Measurements from ENCODE around the gene SERINC3. TPM values are rescaled to one million over a fixed set of nuclear protein-coding genes. Genes with fewer than 3 reads are reported as not detected.
"Not testable (repeated sequence)": the region's sequence is repeated elsewhere in the genome, so short reads cannot be mapped to it uniquely, and the experiment has no call there.

SERINC3 gene
- total and polyA plus RNA-seq, 4 donors: 54.9 to 95.5 (median 90.0) TPM

DNA sequence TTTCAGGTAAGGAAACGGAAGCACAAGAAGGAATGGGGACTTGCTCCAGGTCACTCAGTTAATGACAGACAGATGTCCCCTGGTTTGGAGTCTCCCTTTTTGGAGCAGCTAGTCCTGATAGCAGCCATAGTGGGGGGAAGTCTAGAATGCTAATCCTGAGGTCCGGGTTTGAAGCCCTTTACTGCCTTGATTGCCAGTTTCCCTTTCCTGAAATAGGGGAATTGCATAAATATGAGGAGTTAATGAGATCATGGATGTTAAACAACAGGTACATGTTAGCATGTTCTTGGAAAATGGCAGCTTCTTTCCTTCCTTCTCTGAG is 46.5 kb downstream of the SERINC3 start:
- Histone ChIP-seq H3K36me3 (ENCODE audit: control insufficient read depth, insufficient read depth, low read length) (peaks cover 13% of the 10 kb centered on the region), H3K27me3 (ENCODE audit: control insufficient read depth, insufficient read depth, low read length) (no peaks in the 10 kb centered on the region), H3K4me1 (ENCODE audit: control insufficient read depth, insufficient read depth, low read length) (peaks cover 15% of the 10 kb centered on the region), H3K27ac (ENCODE audit: low read depth, low read length) (peak overlapping the region; percentile 67), H3K4me3 (ENCODE audit: low read depth, low read length) (peak overlapping the region; percentile 76), H3K9me3 (ENCODE audit: control insufficient read depth, insufficient read depth, low read length) (no peaks in the 10 kb centered on the region)
- WGBS (ENCODE audit: insufficient coverage): 40% methylated on average over 1 of the region's 2 CpGs
- peak in 1 of 6 donors; percentile 5 for DNase-seq (ENCODE audit: low read depth in 4 of 6, low spot score in 6 of 6)

DNA sequence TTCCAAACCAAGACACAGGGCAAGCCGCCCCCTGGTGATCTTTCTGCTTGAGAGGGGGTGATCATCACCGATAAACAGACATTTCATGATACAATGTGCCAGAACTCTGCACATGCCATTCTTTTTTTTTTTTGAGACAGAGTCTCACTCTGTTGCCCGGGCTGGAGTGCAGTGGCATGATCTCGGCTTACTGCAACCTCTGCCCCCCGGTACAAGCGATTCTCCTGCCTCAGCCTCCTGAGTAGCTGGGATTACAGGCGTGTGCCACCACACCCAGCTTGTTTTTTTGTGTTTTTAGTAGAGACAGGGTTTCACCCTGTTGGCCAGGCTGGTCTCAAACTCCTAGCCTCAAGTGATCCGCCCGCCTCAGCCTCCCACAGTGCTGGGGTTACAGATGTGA is 49.6 kb downstream of the SERINC3 start:
- not testable (repeated sequence) for H3K27me3 ChIP-seq (ENCODE audit: control insufficient read depth, insufficient read depth, low read length); H3K4me3 ChIP-seq (ENCODE audit: low read depth, low read length); H3K36me3 ChIP-seq (ENCODE audit: control insufficient read depth, insufficient read depth, low read length); H3K9me3 ChIP-seq (ENCODE audit: control insufficient read depth, insufficient read depth, low read length); DNase-seq (ENCODE audit: low read depth in 4 of 6, low spot score in 6 of 6); H3K27ac ChIP-seq (ENCODE audit: low read depth, low read length)
- H3K4me1 ChIP-seq (ENCODE audit: control insufficient read depth, insufficient read depth, low read length): peaks cover 15% of the 10 kb centered on the region
- WGBS (ENCODE audit: insufficient coverage): 75% methylated on average over 4 of the region's 9 CpGs

DNA sequence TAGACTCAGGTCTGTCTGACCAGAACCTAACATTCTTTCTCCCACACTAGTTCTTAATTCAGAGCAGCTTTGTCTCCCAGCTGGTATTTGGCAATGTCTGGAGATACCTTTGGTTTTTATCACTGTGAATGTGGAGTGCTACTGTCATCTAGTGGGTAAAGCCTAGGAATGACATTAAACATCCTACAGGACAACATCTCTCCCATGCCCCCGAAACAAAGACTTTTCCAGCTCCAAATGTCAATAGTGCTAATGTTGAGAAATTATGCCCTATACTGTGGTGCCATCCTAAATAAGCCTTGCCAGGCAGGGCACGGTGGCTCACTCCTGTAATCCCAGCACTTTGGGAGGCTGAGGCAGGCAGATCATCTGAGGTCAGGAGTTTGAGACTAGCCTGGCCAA is 50.4 kb downstream of the SERINC3 start:
- WGBS (ENCODE audit: insufficient coverage): 71% methylated on average over 1 of the region's 2 CpGs
- peak in 4 of 6 donors; percentile 29 to 87 (median 52) for DNase-seq (ENCODE audit: low read depth in 4 of 6, low spot score in 6 of 6)

DNA sequence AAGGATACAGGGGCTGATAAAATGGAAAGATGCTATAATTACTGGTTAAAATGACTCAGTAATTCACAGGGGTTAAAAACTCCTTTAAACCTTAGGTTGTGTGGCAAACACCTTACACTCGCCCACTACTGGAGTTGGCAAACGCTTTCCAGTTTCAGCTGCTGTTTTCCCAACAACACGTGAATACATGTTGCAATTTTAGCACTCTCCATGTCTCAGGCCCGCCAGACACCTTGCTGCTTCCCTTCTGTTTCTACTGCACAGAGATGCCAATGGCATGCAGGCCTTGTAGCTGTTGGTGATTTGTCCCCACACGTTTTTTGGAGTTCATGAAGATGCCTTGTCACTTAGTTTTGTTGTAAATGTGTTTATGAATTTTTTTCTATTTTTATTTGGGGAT is 51.5 kb downstream of the SERINC3 start:
- H3K27me3 ChIP-seq (ENCODE audit: control insufficient read depth, insufficient read depth, low read length): peaks cover 3% of the 10 kb centered on the region
- no peak for DNase-seq (ENCODE audit: low read depth in 4 of 6, low spot score in 6 of 6)
- no peaks in the 10 kb centered on the region for H3K36me3 ChIP-seq (ENCODE audit: control insufficient read depth, insufficient read depth, low read length)
- H3K4me1 ChIP-seq (ENCODE audit: control insufficient read depth, insufficient read depth, low read length): peaks cover 2% of the 10 kb centered on the region
- 80% methylated on average over 4 of the region's 5 CpGs for WGBS (ENCODE audit: insufficient coverage)
- H3K4me3 ChIP-seq (ENCODE audit: low read depth, low read length): no peak overlapping the region
- H3K9me3 ChIP-seq (ENCODE audit: control insufficient read depth, insufficient read depth, low read length): no peaks in the 10 kb centered on the region
- H3K27ac ChIP-seq (ENCODE audit: low read depth, low read length): no peak overlapping the region

More for the DNA sequence above, 50.4 kb downstream of the SERINC3 start:
- H3K27me3 ChIP-seq (ENCODE audit: control insufficient read depth, insufficient read depth, low read length): no peaks in the 10 kb centered on the region
- H3K9me3 ChIP-seq (ENCODE audit: control insufficient read depth, insufficient read depth, low read length): no peaks in the 10 kb centered on the region
- H3K4me3 ChIP-seq (ENCODE audit: low read depth, low read length): no peak overlapping the region
- H3K36me3 ChIP-seq (ENCODE audit: control insufficient read depth, insufficient read depth, low read length): no peaks in the 10 kb centered on the region
- peaks cover 14% of the 10 kb centered on the region for H3K4me1 ChIP-seq (ENCODE audit: control insufficient read depth, insufficient read depth, low read length)
- no peak overlapping the region for H3K27ac ChIP-seq (ENCODE audit: low read depth, low read length)

DNA sequence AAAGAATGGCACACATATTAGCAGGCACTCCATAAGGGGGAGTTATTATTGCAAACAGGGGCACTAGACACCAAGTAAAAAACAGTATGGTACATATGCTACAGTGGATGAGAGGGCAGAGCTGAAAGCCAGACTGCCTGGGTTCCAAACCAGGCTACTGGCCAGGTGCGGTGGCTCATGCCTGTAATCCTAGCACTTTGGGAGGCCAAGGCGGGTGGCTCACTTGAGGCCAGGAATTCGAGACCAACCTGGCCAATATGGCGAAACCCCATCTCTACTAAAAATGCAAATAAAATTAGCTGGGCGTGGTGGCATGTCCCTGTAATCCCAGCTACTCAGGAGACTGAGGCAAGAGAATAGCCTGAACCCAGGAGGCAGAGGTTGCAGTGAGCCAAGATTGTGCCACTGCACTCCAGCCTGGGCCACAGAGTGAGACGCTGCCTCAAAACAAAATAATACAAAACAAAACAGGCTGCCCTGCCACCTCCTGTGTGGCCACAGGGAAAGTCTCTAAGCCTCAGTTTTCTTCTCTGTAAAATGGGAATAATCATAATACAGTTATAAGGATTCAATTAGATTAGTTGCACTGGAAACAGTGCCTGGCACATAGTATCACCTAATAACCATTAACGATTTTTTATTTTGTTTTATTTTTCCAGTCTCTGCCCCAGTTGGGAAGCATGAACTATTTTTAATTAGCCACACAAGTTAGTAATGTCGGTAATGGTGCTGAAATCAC is 53.7 kb downstream of the SERINC3 start:
- 96% methylated on average over 5 of the region's 8 CpGs for WGBS (ENCODE audit: insufficient coverage)
- DNase-seq (ENCODE audit: low read depth in 4 of 6, low spot score in 6 of 6): no peak
- Histone ChIP-seq H3K27me3 (ENCODE audit: control insufficient read depth, insufficient read depth, low read length) (peaks cover 3% of the 10 kb centered on the region), H3K4me1 (ENCODE audit: control insufficient read depth, insufficient read depth, low read length) (no peaks in the 10 kb centered on the region), H3K36me3 (ENCODE audit: control insufficient read depth, insufficient read depth, low read length) (no peaks in the 10 kb centered on the region), H3K4me3 (ENCODE audit: low read depth, low read length) (no peak overlapping the region), H3K27ac (ENCODE audit: low read depth, low read length) (no peak overlapping the region), H3K9me3 (ENCODE audit: control insufficient read depth, insufficient read depth, low read length) (no peaks in the 10 kb centered on the region)

DNA sequence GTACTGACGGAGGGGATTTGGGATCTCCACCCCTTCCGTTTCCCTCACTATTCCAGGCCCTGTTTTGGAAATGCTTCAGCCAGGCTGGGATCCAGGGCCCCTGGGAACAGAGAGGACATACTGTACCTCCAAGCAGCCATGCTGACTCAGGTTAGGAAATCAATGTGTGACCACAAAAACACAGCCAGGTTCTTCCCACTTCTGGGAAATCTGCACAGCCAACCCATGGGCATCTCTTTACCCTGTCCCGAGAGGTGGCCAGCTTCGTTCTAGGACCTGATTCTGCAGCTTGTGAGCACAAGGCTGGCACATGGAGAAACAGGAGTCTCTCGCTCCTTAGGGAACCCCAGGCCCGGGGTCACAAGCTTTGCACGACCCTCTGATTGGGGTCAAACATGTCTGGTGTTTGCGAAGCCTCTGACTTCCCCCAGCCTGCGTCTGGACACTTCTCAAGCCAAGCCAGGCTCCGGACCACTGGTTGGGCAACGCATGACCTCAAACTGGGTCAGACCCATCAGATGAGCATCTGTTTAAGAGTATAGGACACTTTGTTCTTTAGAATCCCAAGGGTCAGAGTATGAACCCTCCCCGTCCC is 54.5 kb downstream of the SERINC3 start:
- 65% methylated on average over 10 of the region's 12 CpGs for WGBS (ENCODE audit: insufficient coverage)
- Histone ChIP-seq H3K27ac (ENCODE audit: low read depth, low read length) (no peak overlapping the region), H3K9me3 (ENCODE audit: control insufficient read depth, insufficient read depth, low read length) (no peaks in the 10 kb centered on the region), H3K27me3 (ENCODE audit: control insufficient read depth, insufficient read depth, low read length) (peaks cover 3% of the 10 kb centered on the region), H3K4me1 (ENCODE audit: control insufficient read depth, insufficient read depth, low read length) (no peaks in the 10 kb centered on the region), H3K36me3 (ENCODE audit: control insufficient read depth, insufficient read depth, low read length) (no peaks in the 10 kb centered on the region), H3K4me3 (ENCODE audit: low read depth, low read length) (no peak overlapping the region)
- no peak for DNase-seq (ENCODE audit: low read depth in 4 of 6, low spot score in 6 of 6)

DNA sequence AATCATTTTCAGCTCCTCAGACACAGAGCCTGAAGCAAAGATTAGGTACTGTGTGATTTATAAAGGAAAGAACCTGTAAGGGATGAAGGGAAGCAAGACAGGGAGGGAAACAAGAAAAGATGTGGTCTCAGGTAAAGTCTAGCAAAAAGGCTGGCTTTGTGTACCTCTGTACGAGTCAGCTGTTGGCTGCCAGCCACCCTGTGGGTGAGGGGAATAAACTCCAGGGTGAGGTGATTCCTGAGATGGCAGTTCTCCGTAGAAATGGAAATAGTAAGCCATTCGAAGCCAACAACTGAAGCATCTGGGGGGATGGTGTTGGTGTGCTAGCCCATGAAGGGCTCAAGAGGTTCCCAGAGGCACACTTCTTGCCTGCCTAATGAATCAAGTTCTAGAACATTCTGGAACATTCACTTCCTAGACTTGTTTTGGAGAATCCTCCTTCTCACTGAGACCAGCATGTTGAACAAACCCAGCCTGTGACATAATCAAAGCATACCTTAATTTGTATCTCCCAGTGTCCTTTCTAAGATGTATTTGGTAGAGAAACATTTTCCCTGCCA is 56.8 kb downstream of the SERINC3 start:
- no peaks in the 10 kb centered on the region for H3K9me3 ChIP-seq (ENCODE audit: control insufficient read depth, insufficient read depth, low read length)
- H3K27ac ChIP-seq (ENCODE audit: low read depth, low read length): no peak overlapping the region
- H3K27me3 ChIP-seq (ENCODE audit: control insufficient read depth, insufficient read depth, low read length): peaks cover 3% of the 10 kb centered on the region
- H3K4me1 ChIP-seq (ENCODE audit: control insufficient read depth, insufficient read depth, low read length): no peaks in the 10 kb centered on the region
- WGBS (ENCODE audit: insufficient coverage): 21% methylated on average over 1 of the region's 3 CpGs
- DNase-seq (ENCODE audit: low read depth in 4 of 6, low spot score in 6 of 6): no peak
- no peaks in the 10 kb centered on the region for H3K36me3 ChIP-seq (ENCODE audit: control insufficient read depth, insufficient read depth, low read length)
- no peak overlapping the region for H3K4me3 ChIP-seq (ENCODE audit: low read depth, low read length)

DNA sequence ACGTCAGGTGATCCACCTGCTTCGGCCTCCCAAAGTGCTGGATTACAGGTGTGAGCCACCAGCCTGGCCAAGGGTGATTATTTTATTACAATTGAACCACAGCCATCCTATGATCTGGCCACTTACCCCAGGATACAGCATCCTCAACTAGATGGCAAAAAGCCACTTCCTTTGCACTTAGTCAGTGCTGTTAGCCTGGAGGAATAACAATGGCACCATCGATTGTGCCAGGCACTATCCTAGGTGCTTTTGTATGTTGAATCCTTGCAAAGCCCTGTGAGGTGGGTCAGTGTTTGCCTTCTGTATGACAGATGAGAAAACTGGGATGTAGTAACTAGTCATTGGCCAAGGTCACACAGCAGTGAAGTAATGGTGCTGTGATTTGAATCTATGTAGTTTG is 57.4 kb downstream of the SERINC3 start:
- H3K27me3 ChIP-seq (ENCODE audit: control insufficient read depth, insufficient read depth, low read length): peaks cover 3% of the 10 kb centered on the region
- 94% methylated on average over 3 of the region's 3 CpGs for WGBS (ENCODE audit: insufficient coverage)

DNA sequence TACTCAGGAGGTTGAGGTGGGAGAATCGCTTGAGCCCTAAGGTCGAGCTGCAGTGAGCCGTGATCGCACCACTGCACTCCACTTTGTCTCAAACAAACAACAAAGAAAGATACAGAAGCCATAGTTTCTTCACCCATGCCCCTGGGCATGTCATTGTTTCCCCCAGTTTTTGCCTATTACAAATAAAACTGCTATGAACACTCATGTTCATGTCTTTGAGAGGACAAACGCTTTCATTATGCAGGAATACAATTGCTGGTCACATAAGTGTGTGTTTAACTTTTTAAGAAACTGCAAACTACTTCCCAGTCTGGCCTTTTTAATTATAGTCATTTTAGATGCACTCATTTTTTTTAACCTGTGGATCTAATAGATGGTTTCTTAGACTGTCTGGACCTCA is 58.4 kb downstream of the SERINC3 start:
- H3K27me3 ChIP-seq (ENCODE audit: control insufficient read depth, insufficient read depth, low read length): peaks cover 3% of the 10 kb centered on the region
- H3K27ac ChIP-seq (ENCODE audit: low read depth, low read length): no peak overlapping the region
- WGBS (ENCODE audit: insufficient coverage): no CpG with 5 or more reads among the region's 5 CpGs
- no peak overlapping the region for H3K4me3 ChIP-seq (ENCODE audit: low read depth, low read length)
- H3K4me1 ChIP-seq (ENCODE audit: control insufficient read depth, insufficient read depth, low read length): no peaks in the 10 kb centered on the region
- H3K36me3 ChIP-seq (ENCODE audit: control insufficient read depth, insufficient read depth, low read length): no peaks in the 10 kb centered on the region
- H3K9me3 ChIP-seq (ENCODE audit: control insufficient read depth, insufficient read depth, low read length): no peaks in the 10 kb centered on the region
- DNase-seq (ENCODE audit: low read depth in 4 of 6, low spot score in 6 of 6): no peak

More for the DNA sequence above, 57.4 kb downstream of the SERINC3 start:
- Histone ChIP-seq H3K4me1 (ENCODE audit: control insufficient read depth, insufficient read depth, low read length) (no peaks in the 10 kb centered on the region), H3K27ac (ENCODE audit: low read depth, low read length) (no peak overlapping the region), H3K9me3 (ENCODE audit: control insufficient read depth, insufficient read depth, low read length) (no peaks in the 10 kb centered on the region), H3K4me3 (ENCODE audit: low read depth, low read length) (no peak overlapping the region), H3K36me3 (ENCODE audit: control insufficient read depth, insufficient read depth, low read length) (no peaks in the 10 kb centered on the region)
- no peak for DNase-seq (ENCODE audit: low read depth in 4 of 6, low spot score in 6 of 6)

DNA sequence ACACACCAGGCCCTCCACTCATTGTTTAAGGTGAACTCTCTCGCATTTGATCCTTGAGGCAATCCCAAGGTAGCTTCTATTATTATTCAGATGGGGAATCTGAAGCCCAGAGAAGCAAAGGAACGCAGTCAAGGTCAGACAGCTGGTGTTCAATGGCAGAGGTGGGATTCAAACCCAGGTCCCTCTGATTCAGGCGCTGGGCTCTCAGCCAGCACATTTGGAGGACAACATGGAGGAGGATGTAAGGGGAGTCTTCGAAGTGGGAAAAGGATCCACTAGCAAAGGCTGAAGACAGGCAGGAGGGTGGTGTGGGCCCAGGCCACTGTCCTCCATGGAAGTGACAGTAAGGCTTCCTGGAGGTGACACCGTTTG is 60.1 kb downstream of the SERINC3 start:
- H3K27me3 ChIP-seq (ENCODE audit: control insufficient read depth, insufficient read depth, low read length): peaks cover 3% of the 10 kb centered on the region
- no peak for DNase-seq (ENCODE audit: low read depth in 4 of 6, low spot score in 6 of 6)
- no peaks in the 10 kb centered on the region for H3K4me1 ChIP-seq (ENCODE audit: control insufficient read depth, insufficient read depth, low read length)
- H3K4me3 ChIP-seq (ENCODE audit: low read depth, low read length): no peak overlapping the region
- no peaks in the 10 kb centered on the region for H3K9me3 ChIP-seq (ENCODE audit: control insufficient read depth, insufficient read depth, low read length)
- no peaks in the 10 kb centered on the region for H3K36me3 ChIP-seq (ENCODE audit: control insufficient read depth, insufficient read depth, low read length)
- H3K27ac ChIP-seq (ENCODE audit: low read depth, low read length): no peak overlapping the region
- WGBS (ENCODE audit: insufficient coverage): 73% methylated on average over 4 of the region's 5 CpGs
